Measurements from ENCODE around the gene MPDU1.
"Not testable (repeated sequence)": the region's sequence is repeated elsewhere in the genome, so short reads cannot be mapped to it uniquely, and the experiment has no call there.

Gene MPDU1

DNA sequence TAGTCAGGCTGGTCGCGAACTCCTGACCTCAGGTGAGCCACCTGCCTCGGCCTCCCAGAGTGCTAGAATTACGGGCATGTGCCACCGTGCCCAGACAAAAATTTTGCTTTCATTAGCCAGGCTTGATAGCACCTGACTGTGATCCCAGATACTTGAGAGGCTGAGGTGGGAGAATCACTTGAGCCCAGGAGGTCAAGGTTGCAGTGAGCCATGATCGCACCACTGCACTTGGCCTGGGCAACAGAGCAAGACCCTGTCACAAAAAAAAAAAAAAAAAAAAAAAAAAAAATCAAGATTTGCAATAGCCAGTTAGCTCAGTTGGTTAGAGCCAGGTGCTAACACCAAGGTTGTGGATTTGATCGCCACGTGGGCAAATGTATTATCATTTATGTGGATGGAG lies 37.2 kb downstream of the MPDU1 start:
- no peak for DNase-seq

DNA sequence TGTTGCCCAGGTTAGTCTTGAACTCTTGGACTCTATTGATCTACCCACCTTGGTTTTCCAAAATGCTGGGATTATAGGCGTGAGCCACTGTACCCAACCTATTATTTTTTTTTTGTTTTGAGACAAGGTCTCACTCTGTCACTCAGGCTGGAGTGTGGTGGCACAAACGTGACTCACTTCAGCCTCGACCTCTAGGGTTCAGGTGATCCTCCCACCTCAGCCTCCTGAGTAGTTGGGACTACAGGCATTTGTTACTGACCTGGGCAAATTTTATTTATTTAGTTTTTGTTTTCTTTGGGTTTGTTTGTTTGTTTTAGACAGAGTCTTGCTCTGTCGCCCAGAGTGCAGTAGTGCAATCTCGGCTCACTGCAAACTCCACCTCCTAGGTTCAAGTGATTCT lies 40.0 kb downstream of the MPDU1 start:
- no peak for DNase-seq

DNA sequence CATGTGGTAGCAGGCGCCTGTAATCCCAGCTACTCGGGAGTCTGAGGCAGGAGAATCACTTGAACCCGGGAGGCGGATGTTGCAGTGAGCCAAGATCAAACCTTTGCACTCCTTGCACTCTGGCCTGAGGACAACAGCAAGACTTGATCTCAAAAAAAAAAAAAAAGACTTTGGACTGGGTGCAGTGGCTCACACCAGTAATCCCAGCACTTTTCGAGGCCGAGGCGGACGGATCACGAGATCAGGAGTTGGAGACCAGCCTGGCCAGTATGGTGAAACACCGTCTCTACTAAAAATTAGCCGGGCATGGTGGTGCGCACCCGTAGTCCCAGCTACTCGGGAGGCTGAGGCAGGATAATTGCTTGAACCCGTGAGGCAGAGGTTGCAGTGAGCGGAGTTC lies 42.1 kb downstream of the MPDU1 start:
- not testable (repeated sequence) for DNase-seq

DNA sequence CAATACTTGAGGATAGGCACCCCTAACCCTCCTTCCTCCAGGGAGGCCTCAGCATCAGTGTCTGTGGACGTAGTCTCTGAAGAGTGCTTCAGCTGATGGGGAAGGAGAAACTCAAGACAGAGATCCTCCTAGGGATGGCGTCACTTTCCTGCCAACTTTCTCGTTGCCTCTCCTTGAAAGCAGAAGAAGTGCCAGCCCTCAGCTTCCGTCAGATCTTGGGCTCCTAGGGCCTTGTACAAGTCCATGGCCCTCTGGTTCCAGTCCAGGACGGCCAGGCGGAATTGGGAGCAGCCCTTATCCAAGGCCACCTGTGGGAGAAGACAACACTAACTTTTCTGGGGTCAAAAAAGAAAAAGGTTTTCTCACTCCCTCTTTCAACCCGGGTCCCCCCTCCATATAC lies 42.7 kb downstream of the MPDU1 start:
- no peak for DNase-seq

DNA sequence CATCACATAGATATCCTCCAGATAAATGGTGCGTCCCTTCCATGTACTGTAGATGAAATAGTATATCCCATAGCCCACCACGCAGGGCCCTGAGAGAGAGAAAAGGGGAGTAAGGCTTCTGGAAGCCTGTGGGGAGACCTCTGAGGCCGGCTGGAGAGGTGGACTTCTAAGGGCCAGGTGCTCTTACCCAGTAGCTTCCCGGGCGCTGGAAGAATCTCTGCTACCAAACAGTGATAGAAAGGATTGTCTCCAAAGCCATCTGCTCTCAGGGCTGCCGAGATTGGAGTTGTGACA lies 43.3 kb downstream of the MPDU1 start:
- DNase-seq = no peak

DNA sequence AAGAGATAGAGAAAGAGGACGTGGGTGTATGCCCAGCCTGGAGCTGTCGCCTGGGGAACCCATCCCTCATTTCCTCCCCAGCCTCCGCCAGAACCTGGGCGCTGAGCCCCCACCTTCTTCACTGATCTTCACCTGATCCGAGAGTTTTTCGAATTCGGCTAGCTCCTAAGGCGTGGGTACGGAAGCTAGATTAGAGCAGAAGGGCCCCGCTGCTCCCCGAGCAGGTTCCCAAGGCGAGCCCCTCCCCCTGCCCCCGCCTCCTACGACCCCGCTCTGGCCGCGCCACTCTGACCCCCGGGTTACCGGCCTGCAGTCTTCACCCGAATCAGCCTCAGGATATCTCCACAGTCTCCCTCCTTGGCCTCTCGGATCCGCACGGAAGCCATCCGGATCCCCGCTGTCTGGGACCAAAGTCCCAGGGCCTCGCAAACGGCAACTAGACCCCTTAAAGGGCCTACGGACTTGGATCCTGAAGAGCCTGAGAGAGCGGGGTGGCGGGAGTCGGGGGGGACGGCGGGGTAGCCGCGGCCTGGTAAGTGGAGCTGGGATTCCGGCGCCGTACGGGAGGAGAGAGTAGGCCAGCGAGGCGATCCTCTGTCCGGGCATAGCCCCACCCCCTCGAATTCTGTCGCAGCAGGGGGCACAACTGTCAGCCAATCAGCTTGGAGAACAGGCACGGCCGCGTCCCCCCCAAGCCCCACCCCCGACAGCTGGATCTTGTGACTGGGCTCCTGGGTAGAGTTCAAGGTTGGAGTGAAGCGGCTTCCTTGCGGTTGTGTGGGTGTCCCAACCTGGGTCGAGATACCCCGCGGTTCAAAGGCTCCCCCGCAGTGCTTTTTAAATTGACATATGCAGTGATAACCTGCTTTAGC lies 43.8 kb downstream of the MPDU1 start, which contains the start of gene SAT2:
SAT2 (minus strand) TSS at position 572 of the 872 bp plus-strand sequence; CDS start at position 386, 186 bp downstream.
- peak; percentile 68 for DNase-seq

DNA sequence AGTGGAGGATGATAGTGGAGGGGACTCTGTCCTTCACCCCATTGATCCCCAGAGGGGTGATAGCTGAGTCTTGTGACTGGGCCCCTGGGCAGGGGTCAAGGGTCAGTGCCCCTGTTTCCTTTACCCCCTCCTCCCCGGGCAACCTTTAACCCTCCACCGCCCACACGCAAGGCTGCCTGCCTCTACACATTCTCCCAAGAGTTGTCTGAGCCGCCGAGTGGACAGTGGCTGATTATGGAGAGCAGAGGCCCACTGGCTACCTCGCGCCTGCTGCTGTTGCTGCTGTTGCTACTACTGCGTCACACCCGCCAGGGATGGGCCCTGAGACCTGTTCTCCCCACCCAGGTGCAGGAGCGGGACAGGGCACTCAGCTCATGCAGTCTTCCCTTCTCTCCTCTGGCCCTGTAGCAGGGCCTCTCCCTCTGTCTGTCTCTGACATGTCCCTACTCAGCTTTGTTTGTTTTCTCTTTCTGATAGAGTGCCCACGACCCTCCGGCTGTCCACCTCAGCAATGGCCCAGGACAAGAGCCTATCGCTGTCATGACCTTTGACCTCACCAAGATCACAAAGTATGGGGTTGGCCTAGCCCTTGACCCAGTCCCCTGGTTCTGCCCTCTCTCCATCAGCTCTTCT lies 46.4 kb downstream of the MPDU1 start, which contains the start of gene SHBG:
SHBG (plus strand) TSS at position 197 of the 633 bp plus-strand sequence; CDS start at position 235, 38 bp downstream.
- DNase-seq = no peak

DNA sequence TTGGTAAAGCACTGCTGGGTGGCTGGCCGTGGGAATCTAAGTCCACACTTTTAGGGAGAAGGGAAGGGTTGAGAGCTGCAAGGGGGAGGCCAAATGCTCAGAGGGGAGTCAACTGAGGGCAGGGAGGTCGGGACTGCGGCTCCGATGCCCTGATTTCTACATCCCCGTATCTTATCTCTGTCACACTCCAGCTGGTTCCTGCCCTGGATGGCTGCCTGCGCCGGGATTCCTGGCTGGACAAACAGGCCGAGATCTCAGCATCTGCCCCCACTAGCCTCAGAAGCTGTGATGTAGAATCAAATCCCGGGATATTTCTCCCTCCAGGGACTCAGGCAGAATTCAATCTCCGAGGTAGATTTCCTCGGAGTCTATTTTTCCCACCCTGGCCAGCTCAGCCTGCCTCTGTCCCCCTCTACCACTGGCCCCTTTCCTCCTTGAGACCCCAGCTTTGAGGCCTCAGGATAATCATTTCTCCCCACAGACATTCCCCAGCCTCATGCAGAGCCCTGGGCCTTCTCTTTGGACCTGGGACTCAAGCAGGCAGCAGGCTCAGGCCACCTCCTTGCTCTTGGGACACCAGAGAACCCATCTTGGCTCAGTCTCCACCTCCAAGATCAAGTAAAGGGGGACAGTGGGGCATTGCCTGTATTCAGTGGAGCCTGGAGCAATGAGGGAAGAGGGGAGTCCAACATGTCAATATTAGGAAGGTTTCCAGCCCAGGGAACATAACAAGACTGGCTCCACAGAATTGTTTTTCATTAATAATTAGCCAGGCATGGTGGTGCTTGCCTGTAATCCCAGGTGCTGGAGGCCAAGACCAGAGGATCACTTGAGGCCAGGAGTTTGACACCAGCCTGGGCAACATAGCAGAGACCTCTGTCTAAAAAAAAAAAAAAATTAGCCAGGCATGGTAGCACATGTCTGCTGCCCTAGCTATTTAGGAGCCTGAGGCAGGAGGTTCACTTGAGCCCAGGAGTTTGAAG lies 48.0 kb downstream of the MPDU1 start:
- DNase-seq = no peak

DNA sequence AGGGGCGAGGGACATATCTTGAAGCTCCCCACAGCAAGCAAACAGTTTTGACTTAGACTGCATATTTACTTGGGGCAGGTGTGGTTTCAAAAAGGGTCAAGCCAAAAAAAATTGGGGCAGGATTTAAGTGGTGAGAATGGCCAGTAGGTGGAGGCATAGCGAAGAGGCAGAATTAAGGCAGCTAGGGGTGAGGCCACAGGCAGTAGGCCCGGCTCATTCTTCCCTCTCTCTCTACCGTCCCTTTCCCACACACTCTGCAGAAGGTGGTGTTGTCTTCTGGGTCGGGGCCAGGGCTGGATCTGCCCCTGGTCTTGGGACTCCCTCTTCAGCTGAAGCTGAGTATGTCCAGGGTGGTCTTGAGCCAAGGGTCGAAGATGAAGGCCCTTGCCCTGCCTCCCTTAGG lies 48.8 kb downstream of the MPDU1 start:
- no peak for DNase-seq

DNA sequence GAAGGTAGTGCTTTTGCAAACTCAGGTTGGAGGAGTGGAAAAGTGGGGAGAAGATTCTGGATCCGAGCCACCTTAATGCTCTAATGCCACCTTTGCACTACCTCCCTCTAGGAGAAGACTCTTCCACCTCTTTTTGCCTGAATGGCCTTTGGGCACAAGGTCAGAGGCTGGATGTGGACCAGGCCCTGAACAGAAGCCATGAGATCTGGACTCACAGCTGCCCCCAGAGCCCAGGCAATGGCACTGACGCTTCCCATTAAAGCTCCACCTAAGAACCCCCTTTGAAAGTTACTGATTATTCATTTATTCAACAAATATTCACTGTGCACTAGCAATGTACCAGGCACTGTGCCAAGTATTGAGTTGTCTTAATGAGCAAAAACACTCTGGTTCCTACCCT lies 49.4 kb downstream of the MPDU1 start:
- DNase-seq = no peak

DNA sequence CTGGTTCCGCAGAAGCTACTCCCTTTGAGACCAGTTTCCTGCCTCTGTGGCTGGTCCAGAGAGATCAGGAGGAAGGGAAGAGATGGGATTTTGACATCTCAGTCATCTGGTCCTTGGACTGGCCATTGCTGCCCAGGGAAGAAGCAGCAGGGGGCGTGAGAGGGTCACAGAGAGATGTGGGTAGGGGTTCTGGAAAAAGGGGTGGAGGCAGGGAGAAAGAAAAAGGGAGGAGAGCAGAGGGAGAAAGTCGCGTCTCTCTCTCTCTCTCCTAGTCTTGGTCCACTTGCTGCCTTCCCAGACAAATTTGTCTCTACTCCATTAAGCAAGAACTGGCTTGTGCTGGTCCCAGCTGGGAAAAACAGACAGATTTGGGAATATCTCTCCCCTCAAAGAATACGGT lies 50.7 kb downstream of the MPDU1 start:
- no peak for DNase-seq

DNA sequence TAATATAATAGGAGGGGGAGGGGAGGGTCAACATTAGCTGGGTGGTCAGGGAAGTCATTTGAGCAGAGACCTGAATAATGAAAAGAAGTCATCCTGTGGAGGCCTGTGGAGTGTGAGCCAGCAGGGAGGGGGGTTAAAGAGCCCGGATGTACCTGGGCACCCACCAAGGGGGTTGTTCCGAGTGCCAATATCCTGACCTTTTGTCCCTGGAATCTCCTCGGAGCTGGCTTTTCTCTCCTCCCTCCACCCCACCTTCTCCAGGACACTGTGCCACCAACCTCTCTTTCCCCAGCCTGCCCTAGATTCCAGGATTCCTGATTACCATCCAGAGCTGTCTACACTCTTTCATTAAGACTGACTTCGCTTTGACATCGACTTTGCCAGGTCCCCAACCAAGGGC lies 52.5 kb downstream of the MPDU1 start:
- no peak for DNase-seq

Measured in COR-L47 (cell line).